HepG2 (cell line): ENCODE data around the gene PKD2L1. TPM values are rescaled to one million over a fixed set of nuclear protein-coding genes. Genes with fewer than 3 reads are reported as not detected.

Source experiments
- DZIP1 ChIP-seq: sonication (generic); formaldehyde crosslinking; IDR thresholded peaks from 2 replicates; pipeline ENCODE4 v1.5.0; 2020; ENCODE audit warnings: mild to moderate bottlenecking, missing genetic modification reagents
- EP300 ChIP-seq, 3 experiments: sonication (generic) in 1 of 3; formaldehyde crosslinking in 1 of 3; IDR thresholded peaks; 2 replicates each; pipeline versions ENCODE4 v1.5.1 to v1.6.1; 2011 to 2020; ENCODE audit warnings: low read depth in 2 of 3, low read length in 2 of 3, borderline replicate concordance in 1 of 3, improper control_type of control experiment in 1 of 3, mild to moderate bottlenecking in 1 of 3, missing genetic modification reagents in 1 of 3, moderate library complexity in 1 of 3
- HHEX ChIP-seq: IDR thresholded peaks from 2 replicates; pipeline ENCODE4 v1.6.1; 2016; ENCODE audit warnings: control low read depth
- HNF4A ChIP-seq: sonication (generic); formaldehyde crosslinking; IDR thresholded peaks from 2 replicates; pipeline ENCODE4 v1.4.0; 2020; ENCODE audit warnings: missing genetic modification reagents
- JDP2 ChIP-seq: sonication (generic); formaldehyde crosslinking; IDR thresholded peaks from 2 replicates; pipeline ENCODE4 v1.8.1; 2022; ENCODE audit warnings: missing genetic modification reagents, borderline replicate concordance
- KDM5A ChIP-seq: fragments of 200-600 bp; sonication (generic); IDR thresholded peaks from 2 replicates; pipeline ENCODE4 v1.7.0; 2018; ENCODE audit warnings: antibody characterized with exemption, mild to moderate bottlenecking, low read length, borderline replicate concordance
- NFYC ChIP-seq: IDR thresholded peaks from 2 replicates; pipeline ENCODE4 v1.6.1; 2016; ENCODE audit warnings: missing genetic modification reagents, missing compliant biosample characterization
- PAX8 ChIP-seq: sonication (generic); formaldehyde crosslinking; IDR thresholded peaks from 2 replicates; pipeline ENCODE4 v1.8.0; 2022; ENCODE audit warnings: mild to moderate bottlenecking, missing genetic modification reagents, borderline replicate concordance
- RNF2 ChIP-seq: fragments of 450-650 bp; conservative IDR thresholded peaks from 2 replicates; pipeline ENCODE4 v1.6.1; 2016; ENCODE audit warnings: low read depth
- SOX13 ChIP-seq, 3 experiments: fragments of 450-650 bp in 1 of 3; sonication (generic) in 1 of 3; formaldehyde crosslinking in 1 of 3; IDR thresholded peaks in 2 of 3; conservative IDR thresholded peaks in 1 of 3; 2 replicates each; pipeline versions ENCODE4 v1.5.0 to v1.6.1; 2016 to 2020; ENCODE audit warnings: antibody characterized with exemption in 1 of 3, mild to moderate bottlenecking in 1 of 3, missing compliant biosample characterization in 1 of 3, missing genetic modification reagents in 1 of 3, moderate library complexity in 1 of 3
- SRSF9 ChIP-seq: fragments of 200-400 bp; formaldehyde crosslinking; IDR thresholded peaks from 2 replicates; pipeline ENCODE4 v1.6.1; 2018; ENCODE audit warnings: borderline replicate concordance, mild to moderate bottlenecking, low read depth, low read length; ENCODE audit not compliant: insufficient read depth, poor library complexity, severe bottlenecking
- ZFP36L2 ChIP-seq: sonication (generic); formaldehyde crosslinking; IDR thresholded peaks from 2 replicates; pipeline ENCODE4 v1.4.0; 2020; ENCODE audit warnings: missing genetic modification reagents
- ZKSCAN8 ChIP-seq: IDR thresholded peaks from 2 replicates; pipeline ENCODE4 v1.6.1; 2016; ENCODE audit warnings: borderline replicate concordance, missing genetic modification reagents, missing compliant biosample characterization
- ZMYM3 ChIP-seq: sonication (generic); formaldehyde crosslinking; IDR thresholded peaks from 2 replicates; pipeline ENCODE4 v1.5.1; 2020; ENCODE audit warnings: mild to moderate bottlenecking, missing genetic modification reagents
- ZNF251 ChIP-seq: sonication (generic); formaldehyde crosslinking; IDR thresholded peaks from 2 replicates; pipeline ENCODE4 v1.9.0; 2021; ENCODE audit warnings: mild to moderate bottlenecking, missing genetic modification reagents
- ZNF503 ChIP-seq: sonication (generic); formaldehyde crosslinking; IDR thresholded peaks from 2 replicates; pipeline ENCODE4 v1.4.0; 2020; ENCODE audit warnings: missing genetic modification reagents
- ZNF629 ChIP-seq: sonication (generic); formaldehyde crosslinking; conservative IDR thresholded peaks from 2 replicates; pipeline ENCODE4 v1.5.0; 2020; ENCODE audit warnings: missing genetic modification reagents
- polyA plus RNA-seq, 8 experiments: library from polyadenylated mRNA; depleted of rRNA in 3 of 8; stranded (reverse) in 7 of 8; unstranded in 1 of 8; fragments of >200 nt; fragmentation: Illumina TruSeq in 4 of 8; extraction: Trizol in 4 of 8; gene quantifications; 2 replicates each; pipeline versions ENCODE4 v1.2.1 to v1.2.3, GENCODE V29; 2011 to 2016; ENCODE audit warnings: low read depth in 4 of 8, missing spikeins in 1 of 8, mixed read lengths in 1 of 8; ENCODE audit not compliant: insufficient read depth in 1 of 8
- total RNA-seq, 5 experiments: library from RNA; depleted of rRNA; stranded (reverse); fragments of >200 nt; fragmentation: Illumina TruSeq; extraction: Trizol; gene quantifications; 2 replicates each; pipeline ENCODE4 v1.2.3, GENCODE V29; 2016; ENCODE audit warnings: low read depth in 1 of 5
- TF ChIP-seq, protein P1 (sequence below): sonication (generic); formaldehyde crosslinking; IDR thresholded peaks from 2 replicates; pipeline ENCODE4 v1.5.1; 2020; ENCODE audit warnings: missing genetic modification reagents, mild to moderate bottlenecking, borderline replicate concordance
- TF ChIP-seq, protein P2 (sequence below): sonication (generic); formaldehyde crosslinking; IDR thresholded peaks from 2 replicates; pipeline ENCODE4 v1.4.0; 2020; ENCODE audit warnings: missing genetic modification reagents; ENCODE audit errors: not compliant biosample characterization
- TF ChIP-seq, protein P3 (sequence below): sonication (generic); formaldehyde crosslinking; IDR thresholded peaks from 2 replicates; pipeline ENCODE4 v1.5.1; 2020; ENCODE audit warnings: mild to moderate bottlenecking, missing genetic modification reagents, moderate library complexity

PKD2L1 gene
- total and polyA plus RNA-seq, 2 of the 13 experiments (the other 11 are each of a cell fraction or from before 2014, with no cell fraction given) = 0.07 to 0.15 TPM

GRCh38 chr10:100346351-100346764 is 16.3 kb upstream of the PKD2L1 start (continued):
- TF ChIP-seq RNF2 = no peak
- TF ChIP-seq KDM5A = no peak
- peak; percentile 75; the same call in 1 of the 2 replicates for TF ChIP-seq ZNF503 (CRISPR knock-in tag)
- TF ChIP-seq HNF4A (CRISPR knock-in tag) = peak; percentile 47; the same call in 1 of the 2 replicates
- no peak; the same call in 1 of the 2 replicates for TF ChIP-seq JDP2 (CRISPR knock-in tag)
- TF ChIP-seq HHEX (CRISPR knock-in tag) = no peak
- TF ChIP-seq ZKSCAN8 (CRISPR knock-in tag) = 0 out of 2 replicates have a peak, but pooled peaks have one; percentile 61
- no peak for TF ChIP-seq ZNF251 (CRISPR knock-in tag)
- no peak for TF ChIP-seq SRSF9
- TF ChIP-seq EP300 (IDR thresholded peaks at IDR 0.05; ENCODE audit: low read depth in 2 of 2, low read length in 2 of 2) = peak in 1 of 2 experiments; percentile 40; a peak in 1 of 4 replicates
- peak; percentile 59; the same call in 1 of the 2 replicates for TF ChIP-seq EP300 (CRISPR knock-in tag; IDR thresholded peaks at IDR 0.05; ENCODE audit: borderline replicate concordance)
- peak; percentile 55 for TF ChIP-seq ZNF629 (CRISPR knock-in tag)
- TF ChIP-seq DZIP1 = peak; percentile 69; the same call in 1 of the 2 replicates
- peak; percentile 94 for TF ChIP-seq SOX13 (IDR thresholded peaks at IDR 0.05)
- peak in 1 of 2 experiments; percentile 98; a peak in 2 of 4 replicates for TF ChIP-seq SOX13 (CRISPR knock-in tag; conservative IDR thresholded peaks at IDR 0.05 in 1 of 2, IDR thresholded peaks at IDR 0.05 in 1 of 2)
- no peak for TF ChIP-seq PAX8 (CRISPR knock-in tag)
- peak; percentile 75 for TF ChIP-seq ZMYM3 (CRISPR knock-in tag)
- peak; percentile 44; the same call in 1 of the 2 replicates for TF ChIP-seq ZFP36L2 (CRISPR knock-in tag)
- TF ChIP-seq NFYC (CRISPR knock-in tag) = no peak
- TF ChIP-seq, protein P1, sequence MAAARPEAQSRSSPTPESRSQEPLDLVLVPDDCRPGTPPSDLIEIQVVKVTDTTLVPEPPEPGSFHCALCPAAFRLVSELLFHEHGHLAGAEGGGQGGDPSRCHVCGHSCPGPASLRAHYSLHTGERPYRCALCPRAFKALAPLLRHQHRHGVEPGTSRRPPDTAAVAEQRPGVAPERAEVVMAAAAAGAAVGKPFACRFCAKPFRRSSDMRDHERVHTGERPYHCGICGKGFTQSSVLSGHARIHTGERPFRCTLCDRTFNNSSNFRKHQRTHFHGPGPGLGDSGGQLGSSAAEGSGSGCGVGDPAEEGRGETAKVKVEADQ = peak; percentile 56; the same call in 1 of the 2 replicates
- TF ChIP-seq, protein P2, sequence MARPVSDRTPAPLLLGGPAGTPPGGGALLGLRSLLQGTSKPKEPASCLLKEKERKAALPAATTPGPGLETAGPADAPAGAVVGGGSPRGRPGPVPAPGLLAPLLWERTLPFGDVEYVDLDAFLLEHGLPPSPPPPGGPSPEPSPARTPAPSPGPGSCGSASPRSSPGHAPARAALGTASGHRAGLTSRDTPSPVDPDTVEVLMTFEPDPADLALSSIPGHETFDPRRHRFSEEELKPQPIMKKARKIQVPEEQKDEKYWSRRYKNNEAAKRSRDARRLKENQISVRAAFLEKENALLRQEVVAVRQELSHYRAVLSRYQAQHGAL (CRISPR knock-in tag) = no peak
- TF ChIP-seq, protein P3, sequence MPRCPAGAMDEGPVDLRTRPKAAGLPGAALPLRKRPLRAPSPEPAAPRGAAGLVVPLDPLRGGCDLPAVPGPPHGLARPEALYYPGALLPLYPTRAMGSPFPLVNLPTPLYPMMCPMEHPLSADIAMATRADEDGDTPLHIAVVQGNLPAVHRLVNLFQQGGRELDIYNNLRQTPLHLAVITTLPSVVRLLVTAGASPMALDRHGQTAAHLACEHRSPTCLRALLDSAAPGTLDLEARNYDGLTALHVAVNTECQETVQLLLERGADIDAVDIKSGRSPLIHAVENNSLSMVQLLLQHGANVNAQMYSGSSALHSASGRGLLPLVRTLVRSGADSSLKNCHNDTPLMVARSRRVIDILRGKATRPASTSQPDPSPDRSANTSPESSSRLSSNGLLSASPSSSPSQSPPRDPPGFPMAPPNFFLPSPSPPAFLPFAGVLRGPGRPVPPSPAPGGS (CRISPR knock-in tag) = no peak; the same call in none of the 2 replicates
